HG02973 (cell line): ENCODE data around the gene MYH9.
A peak's percentile ranks its signal among the peaks of the same experiment; 100 is the strongest.
"Not testable (repeated sequence)": the region's sequence is repeated elsewhere in the genome, so short reads cannot be mapped to it uniquely, and the experiment has no call there.

Experiments used
- ATAC-seq: cut with Tn5 transposase; IDR thresholded peaks from one replicate; pipeline ENCODE4 v1.9.1; 2021; ENCODE audit warnings: moderate library complexity; ENCODE audit not compliant: unreplicated experiment

Gene MYH9

GRCh38 chr22:36253523-36254490 is 134.0 kb downstream of the MYH9 start:
- ATAC-seq, result no peak

GRCh38 chr22:36252754-36253522 is 134.8 kb downstream of the MYH9 start, which contains the start of gene APOL1:
Gene APOL1 (plus strand): TSS chr22:36253133. CDS start chr22:36254956, 1,823 bp downstream.
- ATAC-seq, result no peak

DNA sequence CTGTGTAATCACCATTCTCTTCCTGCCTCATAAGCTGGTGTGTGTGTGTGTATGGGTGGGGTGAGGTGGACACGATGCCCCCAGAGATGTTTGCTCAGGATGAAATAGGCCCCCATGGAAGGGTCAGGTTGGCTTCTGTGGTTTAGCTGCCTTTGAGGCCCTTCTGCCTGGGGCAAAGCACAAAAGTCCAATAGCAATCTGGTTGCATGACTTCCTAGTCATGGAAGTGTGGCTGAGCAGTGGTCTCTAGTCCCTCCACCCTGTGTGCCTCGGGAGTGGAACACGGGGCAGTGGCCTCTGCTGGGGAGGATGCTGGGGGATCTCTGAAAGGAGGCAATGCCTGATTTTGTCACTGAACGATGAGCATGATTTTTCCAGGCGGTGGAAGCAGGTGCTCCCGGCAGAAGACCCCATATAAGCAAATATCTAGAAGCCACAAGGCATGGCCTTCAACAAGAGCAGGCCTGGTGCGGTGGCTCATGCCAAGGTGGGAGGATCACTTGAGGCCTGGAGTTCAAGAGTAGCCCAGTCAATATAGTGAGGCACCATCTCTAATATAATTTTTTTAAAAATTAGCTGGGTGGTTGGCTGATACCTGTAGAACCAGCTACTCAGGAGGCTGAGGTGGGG is 135.7 kb downstream of the MYH9 start:
- not testable (repeated sequence) for ATAC-seq

DNA sequence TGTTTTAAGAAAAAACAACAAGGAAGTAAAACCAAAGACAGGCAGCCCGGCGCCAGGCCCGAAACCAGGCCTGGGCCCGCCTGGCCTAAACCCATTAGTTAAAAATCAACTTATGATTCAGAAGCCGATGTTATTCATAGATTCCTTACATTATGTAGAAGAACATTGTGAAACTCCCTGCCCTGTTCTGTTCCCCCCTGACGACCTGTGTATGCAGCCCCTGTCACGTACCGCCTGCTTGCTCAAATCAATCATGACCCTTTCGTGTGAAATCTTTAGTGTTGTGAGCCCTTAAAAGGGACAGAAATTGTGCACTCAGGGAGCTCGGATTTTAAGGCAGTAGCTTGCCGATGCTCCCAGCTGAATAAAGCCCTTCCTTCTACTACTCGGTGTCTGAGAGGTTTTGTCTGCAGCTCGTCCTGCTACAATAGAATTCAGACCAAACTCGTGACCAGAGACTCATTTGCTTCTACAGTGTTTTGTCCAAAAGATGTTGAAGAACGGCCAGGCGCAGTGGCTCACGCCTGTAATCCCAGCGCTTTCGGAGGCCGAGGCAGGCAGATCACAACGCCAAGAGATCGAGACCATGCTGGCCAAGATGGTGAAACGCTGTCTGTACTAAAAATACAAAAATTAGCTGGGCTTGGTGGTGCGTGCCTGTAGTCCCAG is 137.3 kb downstream of the MYH9 start:
- ATAC-seq, result not testable (repeated sequence)

GRCh38 chr22:36249160-36249559 is 138.6 kb downstream of the MYH9 start:
- ATAC-seq, result no peak

DNA sequence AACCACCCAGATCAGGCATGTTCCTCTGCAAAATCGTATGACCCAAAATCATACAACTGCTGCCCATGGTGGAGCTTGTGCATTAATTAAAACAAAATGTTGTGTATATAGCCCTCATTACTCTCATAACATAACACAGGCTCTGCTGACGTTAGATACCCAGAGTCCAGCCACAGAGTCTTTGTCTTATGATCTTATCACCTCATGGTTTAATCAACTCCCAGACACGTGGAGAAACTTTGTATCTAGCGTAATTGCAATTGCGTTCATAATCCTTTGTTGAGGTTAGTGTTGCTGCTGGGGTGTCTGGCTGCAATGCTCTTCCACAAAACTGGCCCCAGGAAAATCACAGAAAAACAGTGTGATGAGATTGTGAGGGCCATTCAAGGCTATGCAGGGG is 139.8 kb downstream of the MYH9 start:
- no peak for ATAC-seq

DNA sequence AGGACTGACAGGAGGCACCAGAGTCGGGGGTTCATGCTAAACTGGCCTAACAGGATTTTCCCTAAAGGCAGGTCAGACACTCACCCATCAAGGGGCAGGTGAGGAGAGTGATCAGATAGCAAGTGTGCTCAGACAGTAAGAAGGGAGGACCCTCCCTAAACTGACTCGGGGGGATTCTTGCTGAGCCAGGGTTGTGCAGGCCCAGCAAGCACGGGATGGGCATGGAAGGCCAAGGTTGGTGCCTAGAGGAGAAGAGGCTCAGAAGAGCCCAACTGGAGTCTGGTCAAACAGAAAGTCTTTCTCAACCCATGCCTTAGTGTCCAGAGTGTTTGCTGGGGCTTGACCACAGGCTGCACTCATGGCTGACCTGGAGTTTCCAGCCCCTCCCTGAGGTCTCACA is 141.0 kb downstream of the MYH9 start:
- no peak for ATAC-seq

DNA sequence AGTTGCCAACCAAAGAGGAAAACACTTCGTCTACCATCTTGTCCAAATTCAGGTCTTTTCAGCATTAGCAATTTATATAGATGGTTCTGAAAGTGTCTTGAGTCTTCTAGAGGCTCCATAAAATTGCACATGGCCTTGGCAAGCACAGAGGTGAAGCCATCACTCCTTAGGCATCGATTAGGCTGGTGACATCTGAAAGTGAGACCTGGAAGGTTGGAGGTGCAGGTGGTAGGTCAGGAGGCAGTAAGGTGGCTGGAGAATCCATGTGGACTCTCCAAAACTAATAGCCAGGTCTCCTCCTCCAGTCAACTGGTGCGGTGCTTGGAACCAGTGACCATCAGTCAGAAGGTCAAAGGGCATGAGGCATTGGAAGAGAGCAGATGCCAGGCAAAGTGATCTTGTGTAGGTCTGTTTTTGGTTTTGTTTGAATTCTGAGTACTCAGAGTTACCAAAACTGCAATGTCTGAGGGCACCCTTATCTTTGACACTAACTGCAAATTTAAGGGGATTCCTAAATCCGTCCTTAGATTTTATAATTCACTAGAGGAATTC is 141.9 kb downstream of the MYH9 start:
- ATAC-seq, result no peak

- no peak for ATAC-seq
Measured at GRCh38 chr22:36244522-36245391, 143.0 kb downstream of the MYH9 start.

DNA sequence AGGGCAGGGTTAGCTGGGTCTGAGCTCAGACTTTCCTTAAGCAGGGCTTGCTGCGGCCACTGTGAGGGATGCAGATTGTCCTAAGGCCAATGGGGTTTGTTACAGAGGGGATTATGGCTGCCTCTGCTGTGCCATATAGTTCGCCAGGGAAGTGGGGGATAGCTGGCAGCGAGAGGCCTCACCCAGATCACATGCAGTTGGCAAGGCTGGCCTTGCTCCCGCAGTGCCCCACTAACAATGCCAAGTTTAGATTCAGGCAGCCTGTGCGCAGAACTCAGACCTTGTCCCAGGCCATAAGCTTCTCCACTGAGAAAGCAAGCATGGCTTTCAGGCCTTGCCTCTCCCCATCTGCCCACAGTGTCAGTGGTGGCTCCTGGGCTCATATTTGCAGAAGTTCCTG is 143.8 kb downstream of the MYH9 start:
- no peak for ATAC-seq

DNA sequence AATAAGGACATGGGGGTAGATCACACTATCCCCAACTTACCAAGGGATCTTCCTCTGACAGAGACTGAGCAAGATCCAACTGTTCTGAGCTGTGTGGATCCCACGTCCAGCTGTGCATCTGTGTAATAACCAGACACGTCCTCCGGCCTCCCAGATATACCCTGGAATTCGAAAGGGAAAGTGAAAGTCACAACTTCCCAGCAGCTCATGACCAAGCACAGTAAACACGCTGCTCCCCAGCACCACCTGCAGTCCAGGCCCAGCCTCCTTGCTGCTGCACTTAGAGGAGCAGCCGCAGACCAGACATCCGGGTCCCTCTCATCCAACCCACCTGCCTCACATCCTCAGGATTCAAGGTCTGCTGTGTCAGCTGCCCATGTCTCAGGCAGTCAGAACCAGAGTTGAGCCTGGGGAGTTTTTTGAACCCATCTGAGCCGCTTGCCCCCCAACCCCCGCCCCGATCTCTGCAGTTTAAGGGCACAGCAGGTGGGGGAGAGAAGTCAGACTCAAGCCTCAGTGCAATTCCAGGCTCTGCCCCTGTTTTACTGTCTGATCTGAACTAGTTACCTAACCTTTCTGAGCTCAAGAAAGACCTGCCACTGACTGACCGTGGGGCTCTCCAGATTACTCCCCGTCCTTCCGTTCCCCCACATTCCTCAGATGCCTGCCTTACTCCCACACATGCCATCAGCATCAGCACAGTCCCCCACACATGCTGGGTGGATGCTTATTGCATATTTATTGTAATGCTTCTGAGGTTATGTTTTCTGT is 148.2 kb downstream of the MYH9 start, which contains the start of gene APOL2:
APOL2 (minus strand) TSS at position 127 of the 771 bp plus-strand sequence. CDS start 6,365 bp downstream, outside the sequence.
- ATAC-seq, result peak; percentile 86

GRCh38 chr22:36239150-36239400 is 148.7 kb downstream of the MYH9 start:
- peak; percentile 2 for ATAC-seq

DNA sequence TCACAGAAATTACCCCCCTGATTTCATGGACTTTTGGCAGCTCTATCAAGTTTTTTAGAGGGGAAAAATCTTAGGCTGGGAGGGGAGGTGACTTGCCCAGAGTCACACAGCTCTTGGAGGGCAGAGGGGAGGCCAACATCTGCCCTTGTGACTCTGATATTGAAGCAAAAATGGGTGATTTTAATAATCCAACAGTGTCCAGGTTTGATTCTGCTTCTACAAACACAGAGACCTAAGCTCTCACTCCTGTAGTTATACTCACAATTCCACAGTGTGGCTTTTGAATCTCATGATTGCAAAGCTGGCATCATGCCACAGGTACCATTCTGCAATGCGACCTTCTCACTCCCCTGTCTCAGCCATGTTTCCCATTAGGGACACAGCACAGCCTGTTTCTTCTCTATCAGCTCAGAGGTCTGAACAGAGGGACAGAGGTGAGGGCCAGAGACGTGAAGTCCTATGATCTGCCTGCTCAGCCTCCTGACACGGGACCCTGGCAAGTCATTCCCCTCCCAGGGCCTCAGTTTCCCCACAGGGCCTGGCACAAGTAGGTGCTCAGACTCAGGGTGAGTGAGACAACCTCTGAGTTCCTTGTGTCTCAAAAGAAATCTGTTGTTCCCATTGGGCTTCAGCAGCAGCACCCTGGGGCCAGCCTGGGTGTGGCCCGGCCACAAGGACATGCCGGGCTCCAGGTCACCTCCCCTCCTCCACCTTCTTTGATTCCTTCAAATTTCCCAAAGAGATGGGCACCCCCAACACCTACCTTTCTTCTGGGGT is 149.2 kb downstream of the MYH9 start:
- no peak for ATAC-seq

GRCh38 chr22:36237462-36238372 is 150.1 kb downstream of the MYH9 start:
- no peak for ATAC-seq

- no peak for ATAC-seq
Measured at GRCh38 chr22:36236388-36237319, 151.1 kb downstream of the MYH9 start.

DNA sequence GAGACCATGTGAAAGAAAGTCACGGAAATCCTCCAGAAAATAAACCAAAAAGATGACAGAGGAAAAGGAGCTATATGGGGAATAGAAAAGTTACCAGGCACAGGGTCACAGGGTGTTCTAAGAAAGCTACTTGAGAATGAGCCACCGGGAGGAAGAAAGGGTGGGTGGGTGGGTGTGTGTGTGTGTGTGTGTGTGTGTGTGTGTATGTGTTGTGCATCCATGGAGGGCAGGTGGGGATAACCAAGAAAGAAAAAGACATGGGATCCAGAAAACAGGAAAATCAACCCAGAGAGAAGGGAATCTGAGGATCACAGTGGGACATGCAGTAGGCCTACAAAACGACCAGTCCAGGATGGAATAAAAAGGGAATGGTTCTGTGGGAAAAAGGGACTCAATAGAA is 152.2 kb downstream of the MYH9 start:
- no peak for ATAC-seq
